Epithelial cell of esophagus (primary cell): ENCODE results near the gene CCDC61.
A peak's percentile ranks its signal among the peaks of the same experiment; 100 is the strongest.

Source experiments
- DNase-seq: peaks from one replicate; pipeline ENCODE4 v3.0.0; 2010; ENCODE audit warnings: low read depth
- H3K4me3 ChIP-seq: 2 replicates; pipeline ENCODE4 v1.5.1; 2011; ENCODE audit warnings: mild to moderate bottlenecking, low read length, control low read depth
- CTCF ChIP-seq: IDR thresholded peaks from 2 replicates; pipeline ENCODE4 v1.5.1; 2011; ENCODE audit warnings: low read depth, mild to moderate bottlenecking, low read length, control low read depth, inconsistent platforms; ENCODE audit not compliant: insufficient read depth; ENCODE audit errors: missing control alignments

Gene CCDC61

GRCh38 chr19:45955905-45956608 lies 39.2 kb upstream of the CCDC61 start:
- DNase-seq, result peak; percentile 70
- TF ChIP-seq CTCF, result no peak
- H3K4me3 ChIP-seq, result no peak overlapping the region

- TF ChIP-seq CTCF, result no peak
- DNase-seq, result no peak
- H3K4me3 ChIP-seq, result no peak overlapping the region
Observed at GRCh38 chr19:45958320-45958719, 36.9 kb upstream of the CCDC61 start.

GRCh38 chr19:45958769-45959516 lies 36.3 kb upstream of the CCDC61 start:
- no peak for DNase-seq
- no peak for TF ChIP-seq CTCF
- no peak overlapping the region for H3K4me3 ChIP-seq

GRCh38 chr19:45959517-45960025 lies 35.7 kb upstream of the CCDC61 start:
- DNase-seq, result no peak
- H3K4me3 ChIP-seq, result no peak overlapping the region
- TF ChIP-seq CTCF, result no peak

GRCh38 chr19:45960595-45961235 lies 34.6 kb upstream of the CCDC61 start:
- DNase-seq, result no peak
- no peak overlapping the region for H3K4me3 ChIP-seq
- TF ChIP-seq CTCF, result no peak

GRCh38 chr19:45962021-45962420 lies 33.2 kb upstream of the CCDC61 start:
- no peak for TF ChIP-seq CTCF
- DNase-seq, result no peak
- H3K4me3 ChIP-seq, result no peak overlapping the region
